Muscle of back (tissue), 11 donors: Measurements from ENCODE around the gene ZC2HC1B. TPM values are rescaled to one million over a fixed set of nuclear protein-coding genes. Genes with fewer than 3 reads are reported as not detected.

Experiments
- DNase-seq, 3 donors: peaks; one replicate each; pipeline versions ENCODE4 v3.0.0 to v3.0.0-alpha.2; 2013
- polyA plus RNA-seq, 10 donors: library from polyadenylated mRNA; unstranded; fragments of 120-200 nt; gene quantifications; one replicate each; pipeline ENCODE4 v1.2.1, GENCODE V29; 2013; ENCODE audit not compliant: insufficient read length in 10 of 10

The ZC2HC1B gene
- polyA plus RNA-seq, 10 donors: 0.81 TPM; not detected in 9

- no peak for DNase-seq
Observed at GRCh38 chr6:143929975-143930374, 65.7 kb downstream of the ZC2HC1B start.

GRCh38 chr6:143934331-143934730 lies 70.1 kb downstream of the ZC2HC1B start:
- DNase-seq: peak in 1 of 3 donors; percentile 68

- peak in 1 of 3 donors; percentile 1 for DNase-seq
Observed at GRCh38 chr6:143934867-143935266, 70.6 kb downstream of the ZC2HC1B start.

- no peak for DNase-seq
Observed at GRCh38 chr6:143936347-143936746, 72.1 kb downstream of the ZC2HC1B start.

GRCh38 chr6:143936778-143937667 lies 72.7 kb downstream of the ZC2HC1B start:
- peak in 1 of 3 donors; percentile 58 for DNase-seq

- DNase-seq: peak in 1 of 3 donors; percentile 76
Observed at GRCh38 chr6:143937668-143937970, 73.3 kb downstream of the ZC2HC1B start.

- peak in 1 of 3 donors; percentile 40 for DNase-seq
Observed at GRCh38 chr6:143939364-143939763, 75.1 kb downstream of the ZC2HC1B start.

GRCh38 chr6:143940011-143940597 lies 75.8 kb downstream of the ZC2HC1B start:
- peak in 1 of 3 donors; percentile 34 for DNase-seq

GRCh38 chr6:143941852-143942627 lies 77.8 kb downstream of the ZC2HC1B start:
- peak in 1 of 3 donors; percentile 51 for DNase-seq

- no peak for DNase-seq
Observed at GRCh38 chr6:143948208-143948607, 83.9 kb downstream of the ZC2HC1B start.

- no peak for DNase-seq
Observed at GRCh38 chr6:143949535-143949934, 85.3 kb downstream of the ZC2HC1B start.

- DNase-seq: no peak
Observed at GRCh38 chr6:143949962-143950361, 85.7 kb downstream of the ZC2HC1B start.

GRCh38 chr6:143950875-143951274 lies 86.6 kb downstream of the ZC2HC1B start:
- DNase-seq: no peak

- no peak for DNase-seq
Observed at GRCh38 chr6:143952060-143952778, 87.9 kb downstream of the ZC2HC1B start.

- DNase-seq: peak in 1 of 3 donors; percentile 70
Observed at GRCh38 chr6:143952947-143953701, 88.8 kb downstream of the ZC2HC1B start.

GRCh38 chr6:143953922-143954321 lies 89.6 kb downstream of the ZC2HC1B start:
- DNase-seq: no peak

GRCh38 chr6:143955971-143956370 lies 91.7 kb downstream of the ZC2HC1B start:
- no peak for DNase-seq

GRCh38 chr6:143957679-143958274 lies 93.5 kb downstream of the ZC2HC1B start:
- DNase-seq: no peak

- peak in 1 of 3 donors; percentile 52 for DNase-seq
Observed at GRCh38 chr6:143958839-143959399, 94.6 kb downstream of the ZC2HC1B start.

- DNase-seq: no peak
Observed at GRCh38 chr6:143959927-143960326, 95.7 kb downstream of the ZC2HC1B start.
